BJ (cell line): Measurements from ENCODE around the gene MGST3. TPM values are rescaled to one million over a fixed set of nuclear protein-coding genes. Genes with fewer than 3 reads are reported as not detected.

Source experiments
- CTCF ChIA-PET: fragments of 350-600 bp; formaldehyde crosslinking; extraction: SDS; loops from one replicate; lab custom pipeline; 2021; ENCODE audit warnings: antibody characterized with exemption, inconsistent platforms; lab: Yijun Ruan, JAX
- POLR2A ChIA-PET: fragments of 300-600 bp; sonication (Branson Sonifier 250); formaldehyde crosslinking; extraction: SDS; loops from one replicate; lab custom pipeline; 2021; ENCODE audit warnings: antibody characterized with exemption; lab: Charles Lee
- DNase-seq: peaks from one replicate; pipeline ENCODE4 v3.0.0-alpha.2; 2011; ENCODE audit warnings: low read depth
- H3K27me3 ChIP-seq: 2 replicates; pipeline ENCODE4 v1.6.0; 2011; ENCODE audit warnings: low read length; ENCODE audit not compliant: control insufficient read depth, insufficient read depth
- H3K36me3 ChIP-seq: 2 replicates; pipeline ENCODE4 v1.5.1; 2011; ENCODE audit warnings: low read length; ENCODE audit not compliant: control insufficient read depth, insufficient read depth
- H3K4me3 ChIP-seq: 2 replicates; pipeline ENCODE4 v1.5.1; 2011; ENCODE audit warnings: low read depth, mild to moderate bottlenecking, control low read depth, low read length
- CTCF ChIP-seq: IDR thresholded peaks from 2 replicates; pipeline ENCODE4 v1.5.1; 2011; ENCODE audit warnings: low read depth, mild to moderate bottlenecking, control low read depth, inconsistent platforms, low read length, moderate library complexity; ENCODE audit not compliant: insufficient read depth
- polyA plus RNA-seq: library from polyadenylated mRNA; depleted of rRNA; stranded (reverse); fragments of >200 nt; gene quantifications from 2 replicates; pipeline ENCODE4 v1.2.3, GENCODE V29; 2011

Gene MGST3
- polyA plus RNA-seq, 1 experiment: 220 TPM

- Histone ChIP-seq H3K36me3 (peaks cover 11% of the 10 kb centered on the region), H3K4me3 (no peak overlapping the region), H3K27me3 (no peaks in the 10 kb centered on the region)
- CTCF ChIA-PET: no interaction called here
- no peak for TF ChIP-seq CTCF
- DNase-seq: no peak
- POLR2A ChIA-PET: no interaction called here
Observed at GRCh38 chr1:165671526-165671925, 40.5 kb downstream of the MGST3 start.

GRCh38 chr1:165674599-165674998 is 43.6 kb downstream of the MGST3 start:
- POLR2A ChIA-PET: interaction anchor here (0.6 kb wide), 1 partner anchor 24 kb away, joined by 5 read pairs; the partner anchor contains the start of gene ALDH9A1
- Histone ChIP-seq H3K4me3 (no peak overlapping the region), H3K36me3 (peaks cover 5% of the 10 kb centered on the region), H3K27me3 (no peaks in the 10 kb centered on the region)
- DNase-seq: no peak
- no peak for TF ChIP-seq CTCF
- CTCF ChIA-PET: no interaction called here

- CTCF ChIA-PET: no interaction called here
- no peak for TF ChIP-seq CTCF
- H3K36me3 ChIP-seq: peaks cover 6% of the 10 kb centered on the region
- H3K27me3 ChIP-seq: no peaks in the 10 kb centered on the region
- H3K4me3 ChIP-seq: no peak overlapping the region
- no peak for DNase-seq
- POLR2A ChIA-PET: no interaction called here
Observed at GRCh38 chr1:165675794-165676193, 44.8 kb downstream of the MGST3 start.

GRCh38 chr1:165678509-165678908 is 47.5 kb downstream of the MGST3 start:
- no peak for DNase-seq
- Histone ChIP-seq H3K36me3 (peaks cover 9% of the 10 kb centered on the region), H3K4me3 (no peak overlapping the region), H3K27me3 (no peaks in the 10 kb centered on the region)
- POLR2A ChIA-PET: no interaction called here
- no peak for TF ChIP-seq CTCF
- CTCF ChIA-PET: no interaction called here

GRCh38 chr1:165679282-165680036 is 48.4 kb downstream of the MGST3 start:
- no peak overlapping the region for H3K4me3 ChIP-seq
- DNase-seq: no peak
- peaks cover 7% of the 10 kb centered on the region for H3K36me3 ChIP-seq
- no peaks in the 10 kb centered on the region for H3K27me3 ChIP-seq
- CTCF ChIA-PET: no interaction called here
- no peak for TF ChIP-seq CTCF
- POLR2A ChIA-PET: no interaction called here
